ENCODE measurements around the gene SEC23B.

DNA sequence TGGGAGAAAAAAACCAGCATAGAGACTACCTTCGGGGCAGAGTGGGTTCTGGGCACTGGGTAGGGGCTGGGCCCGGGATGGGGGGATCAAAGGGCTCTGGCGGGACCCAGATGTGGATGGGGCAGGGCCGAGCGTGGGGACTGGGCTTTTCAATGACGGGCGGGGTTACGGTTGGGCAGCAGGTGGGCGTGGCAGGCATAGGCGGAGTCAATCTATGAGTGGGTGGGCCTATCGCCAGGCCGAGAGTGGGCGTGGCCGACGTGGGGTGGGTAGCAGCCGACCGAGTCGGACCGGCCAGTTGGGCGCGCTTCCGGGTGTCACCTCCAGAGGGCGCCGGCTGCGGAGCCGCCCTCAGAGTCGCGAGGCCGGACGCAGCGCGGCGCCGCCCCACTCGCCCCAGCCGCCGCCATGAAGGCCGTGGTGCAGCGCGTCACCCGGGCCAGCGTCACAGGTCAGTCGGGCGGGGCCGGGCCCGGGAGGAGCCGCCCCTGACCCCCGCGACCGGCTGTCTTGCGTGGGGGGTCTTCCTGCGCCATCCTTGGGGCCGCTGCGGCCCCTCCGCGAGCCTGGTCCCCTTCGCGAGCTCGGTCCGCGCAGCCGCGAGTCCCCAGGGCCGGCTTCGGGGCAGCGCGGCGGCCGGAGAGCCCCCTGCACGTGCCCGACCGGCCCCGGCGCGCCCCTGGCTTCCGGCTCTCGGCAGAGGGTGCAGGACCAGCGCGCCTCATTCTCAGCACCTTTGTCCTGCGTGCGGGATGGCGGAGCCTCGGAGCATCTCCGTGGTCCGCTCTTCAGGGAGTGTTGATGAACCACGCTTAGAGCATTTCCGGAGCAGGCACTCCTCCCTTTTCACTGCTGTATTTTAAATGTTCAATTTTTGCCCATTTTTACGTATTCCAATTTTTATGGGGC is 80.2 kb downstream of the SEC23B start, which contains the start of gene DTD1:
- TF ChIP-seq TARDBP (IDR thresholded peaks at IDR 0.05): no peak
- TF ChIP-seq FOXA1 (IDR thresholded peaks at IDR 0.05): no peak
- no peak for TF ChIP-seq SUZ12 (IDR thresholded peaks at IDR 0.05)
- TF ChIP-seq FOXM1 (IDR thresholded peaks at IDR 0.05; ENCODE audit: borderline replicate concordance): no peak
- no peak for TF ChIP-seq BHLHE40 (IDR thresholded peaks at IDR 0.05; ENCODE audit: borderline replicate concordance)
- TF ChIP-seq, protein P1, sequence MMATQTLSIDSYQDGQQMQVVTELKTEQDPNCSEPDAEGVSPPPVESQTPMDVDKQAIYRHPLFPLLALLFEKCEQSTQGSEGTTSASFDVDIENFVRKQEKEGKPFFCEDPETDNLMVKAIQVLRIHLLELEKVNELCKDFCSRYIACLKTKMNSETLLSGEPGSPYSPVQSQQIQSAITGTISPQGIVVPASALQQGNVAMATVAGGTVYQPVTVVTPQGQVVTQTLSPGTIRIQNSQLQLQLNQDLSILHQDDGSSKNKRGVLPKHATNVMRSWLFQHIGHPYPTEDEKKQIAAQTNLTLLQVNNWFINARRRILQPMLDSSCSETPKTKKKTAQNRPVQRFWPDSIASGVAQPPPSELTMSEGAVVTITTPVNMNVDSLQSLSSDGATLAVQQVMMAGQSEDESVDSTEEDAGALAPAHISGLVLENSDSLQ (IDR thresholded peaks at IDR 0.05): peak; percentile 55
- no peak for TF ChIP-seq FOXK2 (IDR thresholded peaks at IDR 0.05)

Data from HEK293T (cell line).